IMR-90 (cell line): ENCODE measurements around the gene UGT1A10. TPM values are rescaled to one million over a fixed set of nuclear protein-coding genes. Genes with fewer than 3 reads are reported as not detected.

ENCODE experiments used
- ATAC-seq: fragments of 200-7000 bp; cut with Tn5 transposase; 2 replicates; pipeline ENCODE4 v1.9.1; 2020; ENCODE audit warnings: low read depth, mild to moderate bottlenecking, moderate library complexity
- BruUV-seq: library from RNA; stranded (reverse); fragments of 400-500 nt; replicated peaks from 2 replicates; lab custom pipeline; 2021; lab: Mats Ljungman, UMichigan
- CTCF ChIA-PET: fragments of 300-600 bp; formaldehyde crosslinking; extraction: SDS; loops from one replicate; lab custom pipeline; 2021; ENCODE audit warnings: antibody characterized with exemption; lab: Yijun Ruan, JAX
- POLR2A ChIA-PET: fragments of 300-600 bp; sonication (Branson Sonifier 250); formaldehyde crosslinking; loops from one replicate; lab custom pipeline; 2022; ENCODE audit warnings: antibody characterized with exemption; ENCODE audit not compliant: unreplicated experiment; lab: Charles Lee
- DNase-seq: peaks from one replicate; pipeline ENCODE4 v3.0.0; 2013
- H2AFZ ChIP-seq: replicated peaks from 2 replicates; pipeline ENCODE3; 2013; ENCODE audit warnings: low read length, mild to moderate bottlenecking; ENCODE audit not compliant: poor library complexity
- H2AK5ac ChIP-seq: 2 replicates; pipeline ENCODE4 v1.6.1; 2013; ENCODE audit warnings: low read depth, low read length, inconsistent platforms
- H2AK9ac ChIP-seq: replicated peaks from 2 replicates; pipeline ENCODE3; 2013; ENCODE audit warnings: mild to moderate bottlenecking, low read depth, low read length, moderate library complexity; ENCODE audit not compliant: poor library complexity
- H2BK120ac ChIP-seq: 2 replicates; pipeline ENCODE4 v1.6.1; 2013; ENCODE audit warnings: low read depth, low read length, inconsistent platforms
- H2BK15ac ChIP-seq: 3 replicates; pipeline ENCODE4 v1.6.1; 2013; ENCODE audit warnings: low read depth, low read length, inconsistent platforms
- H2BK20ac ChIP-seq: 2 replicates; pipeline ENCODE4 v1.6.1; 2013; ENCODE audit warnings: low read depth, mild to moderate bottlenecking, inconsistent platforms, low read length, moderate library complexity
- H2BK5ac ChIP-seq: 2 replicates; pipeline ENCODE4 v1.6.1; 2013; ENCODE audit warnings: mild to moderate bottlenecking, low read depth, low read length, inconsistent platforms; ENCODE audit not compliant: poor library complexity, severe bottlenecking
- H3K14ac ChIP-seq: replicated peaks from 2 replicates; pipeline ENCODE4 v1.6.1; 2013; ENCODE audit warnings: low read depth, low read length, inconsistent platforms
- H3K18ac ChIP-seq: 2 replicates; pipeline ENCODE4 v1.6.1; 2013; ENCODE audit warnings: low read depth, low read length, control low read depth
- H3K23ac ChIP-seq: 2 replicates; pipeline ENCODE4 v1.6.1; 2013; ENCODE audit warnings: low read depth, low read length, inconsistent platforms
- H3K27ac ChIP-seq: 2 replicates; pipeline ENCODE4 v1.5.1; 2013; ENCODE audit warnings: mild to moderate bottlenecking, control low read depth, low read length; ENCODE audit not compliant: insufficient read depth
- H3K27me3 ChIP-seq: 2 replicates; pipeline ENCODE4 v1.6.1; 2013; ENCODE audit warnings: low read length; ENCODE audit not compliant: control insufficient read depth, insufficient read depth
- H3K36me3 ChIP-seq: 2 replicates; pipeline ENCODE4 v1.6.1; 2013; ENCODE audit warnings: low read length, mixed read lengths; ENCODE audit not compliant: control insufficient read depth, insufficient read depth
- H3K4ac ChIP-seq: 2 replicates; pipeline ENCODE4 v1.6.1; 2013; ENCODE audit warnings: low read depth, low read length, inconsistent platforms
- H3K4me1 ChIP-seq: 2 replicates; pipeline ENCODE4 v1.6.1; 2013; ENCODE audit warnings: low read length, mixed read lengths; ENCODE audit not compliant: control insufficient read depth, insufficient read depth
- H3K4me2 ChIP-seq: 2 replicates; pipeline ENCODE4 v1.6.1; 2013; ENCODE audit warnings: low read depth, mild to moderate bottlenecking, control low read depth, low read length, moderate library complexity
- H3K4me3 ChIP-seq: 2 replicates; pipeline ENCODE4 v1.5.1; 2013; ENCODE audit warnings: low read depth, mild to moderate bottlenecking, control low read depth, low read length, moderate library complexity; ENCODE audit not compliant: insufficient read depth
- H3K56ac ChIP-seq: 2 replicates; pipeline ENCODE4 v1.6.1; 2013; ENCODE audit warnings: low read length, inconsistent platforms; ENCODE audit not compliant: insufficient read depth; ENCODE audit errors: extremely low read depth
- H3K79me1 ChIP-seq, 2 experiments: 2 replicates each; pipeline ENCODE4 v1.6.1; 2013; ENCODE audit warnings: low read length in 2 of 2, inconsistent platforms in 1 of 2, low read depth in 1 of 2
- H3K9ac ChIP-seq: 2 replicates; pipeline ENCODE4 v1.6.1; 2013; ENCODE audit warnings: low read depth, low read length, control low read depth
- H3K9me1 ChIP-seq: 2 replicates; pipeline ENCODE4 v1.6.1; 2013; ENCODE audit warnings: low read length, inconsistent platforms; ENCODE audit not compliant: insufficient read depth
- H3K9me3 ChIP-seq: 2 replicates; pipeline ENCODE4 v1.6.1; 2013; ENCODE audit warnings: low read length; ENCODE audit not compliant: control insufficient read depth, insufficient read depth
- H4K20me1 ChIP-seq: 2 replicates; pipeline ENCODE4 v1.6.1; 2013; ENCODE audit warnings: low read length, inconsistent platforms; ENCODE audit not compliant: insufficient read depth
- H4K5ac ChIP-seq: 2 replicates; pipeline ENCODE4 v1.6.1; 2013; ENCODE audit warnings: mild to moderate bottlenecking, low read depth, low read length, control low read depth
- H4K8ac ChIP-seq, 2 experiments: 2 replicates each; pipeline ENCODE4 v1.6.1; 2013; ENCODE audit warnings: low read depth in 2 of 2, low read length in 2 of 2, control low read depth in 1 of 2, inconsistent platforms in 1 of 2
- H4K91ac ChIP-seq: 2 replicates; pipeline ENCODE4 v1.6.1; 2013; ENCODE audit warnings: low read depth, low read length, inconsistent platforms; ENCODE audit not compliant: insufficient read depth
- BHLHE40 ChIP-seq: fragments of 150-350 bp; IDR thresholded peaks from 2 replicates; pipeline ENCODE4 v1.6.1; 2016; ENCODE audit warnings: mild to moderate bottlenecking, low read depth, low read length
- CEBPB ChIP-seq: IDR thresholded peaks from 2 replicates; pipeline ENCODE4 v1.6.1; 2012; ENCODE audit warnings: low read depth, low read length, improper control_type of control experiment
- ELK1 ChIP-seq: fragments of 150-350 bp; IDR thresholded peaks from 2 replicates; pipeline ENCODE4 v1.6.1; 2016; ENCODE audit warnings: low read depth, mild to moderate bottlenecking, low read length, moderate library complexity, borderline replicate concordance
- FOS ChIP-seq: fragments of 150-350 bp; IDR thresholded peaks from 2 replicates; pipeline ENCODE4 v1.6.1; 2016; ENCODE audit warnings: low read depth, low read length
- MXI1 ChIP-seq: IDR thresholded peaks from 2 replicates; pipeline ENCODE4 v1.6.1; 2012; ENCODE audit warnings: low read depth, mild to moderate bottlenecking, low read length, moderate library complexity, borderline replicate concordance
- NFE2L2 ChIP-seq: fragments of 150-350 bp; IDR thresholded peaks from 2 replicates; pipeline ENCODE4 v1.6.1; 2016; ENCODE audit warnings: low read depth, mild to moderate bottlenecking, low read length
- POLR2A ChIP-seq: IDR thresholded peaks from 2 replicates; pipeline ENCODE4 v1.6.1; 2012; ENCODE audit warnings: mild to moderate bottlenecking, low read depth, low read length
- RCOR1 ChIP-seq: IDR thresholded peaks from 2 replicates; pipeline ENCODE4 v1.6.1; 2012; ENCODE audit warnings: mild to moderate bottlenecking, low read length, improper control_type of control experiment; ENCODE audit not compliant: insufficient replicate concordance
- RFX5 ChIP-seq: IDR thresholded peaks from 2 replicates; pipeline ENCODE4 v1.8.0; 2012; ENCODE audit warnings: low read depth, mild to moderate bottlenecking, low read length, moderate library complexity
- SMC3 ChIP-seq: fragments of 150-350 bp; IDR thresholded peaks from 2 replicates; pipeline ENCODE4 v1.6.1; 2016; ENCODE audit warnings: low read depth, mild to moderate bottlenecking, antibody characterized with exemption, low read length, moderate library complexity
- USF2 ChIP-seq: fragments of 150-350 bp; IDR thresholded peaks from 2 replicates; pipeline ENCODE4 v1.6.1; 2017; ENCODE audit warnings: mild to moderate bottlenecking, antibody characterized with exemption, low read length, low read depth
- whole genome bisulfite sequencing, 2 experiments: methylation state at CpG; one replicate each; pipeline versions ENCODE4 v1.1.5 to v1.1.7; 2013; ENCODE audit warnings: missing lambda C conversion rate in 2 of 2; ENCODE audit not compliant: insufficient read length in 1 of 2; ENCODE audit errors: extremely low coverage in 2 of 2; 5-methylcytosine and 5-hydroxymethylcytosine counted together
- dilution Hi-C: fragments of 300-500 bp; cut with HindIII; formaldehyde crosslinking; loops from one replicate; pipeline ENCODE4 v1.14.3; 2018; ENCODE audit warnings: low sequenced_read_pairs; ENCODE audit not compliant: unreplicated experiment
- in situ Hi-C: fragments of 300-500 bp; cut with MboI; formaldehyde crosslinking; loops from 3 replicates; pipeline ENCODE4 v1.14.3; 2019; ENCODE audit warnings: low sequenced_read_pairs, inconsistent platforms, mixed read lengths
- intact Hi-C: fragments of 100-400 bp; cut with micrococcal nuclease; formaldehyde crosslinking; loops from 2 replicates; pipeline ENCODE4 v1.10.0; 2022
- polyA plus RNA-seq, 3 experiments: library from polyadenylated mRNA; depleted of rRNA; stranded (reverse); fragments of >200 nt; gene quantifications; 2 replicates each; pipeline ENCODE4 v1.2.3, GENCODE V29; 2012; ENCODE audit warnings: low replicate concordance in 1 of 3
- total RNA-seq: library from RNA; depleted of rRNA; stranded (reverse); fragments of >200 nt; gene quantifications from 2 replicates; pipeline ENCODE4 v1.2.3, GENCODE V29; 2012

The UGT1A10 gene
- total and polyA plus RNA-seq, 2 of the 4 experiments (the other 2 are of a cell fraction), result not detected

GRCh38 chr2:233810385-233810784 is 174.1 kb downstream of the UGT1A10 start:
- no peak overlapping the region for H2AFZ ChIP-seq
- no peak overlapping the region for H2AK9ac ChIP-seq
- H3K9ac ChIP-seq, result no peak overlapping the region
- ChIA-PET POLR2A (no interaction called here), CTCF (no interaction called here)
- H3K27me3 ChIP-seq, result peaks cover 27% of the 10 kb centered on the region
- no peak overlapping the region for H2BK5ac ChIP-seq
- no peaks in the 10 kb centered on the region for H3K9me1 ChIP-seq
- H3K4me3 ChIP-seq, result no peak overlapping the region
- no peak overlapping the region for H2BK15ac ChIP-seq
- no peak overlapping the region for H3K4me2 ChIP-seq
- no peaks in the 10 kb centered on the region for H3K9me3 ChIP-seq
- no peak overlapping the region for H2AK5ac ChIP-seq
- H3K4ac ChIP-seq, result no peak overlapping the region
- H3K27ac ChIP-seq, result no peak overlapping the region
- no peaks in the 10 kb centered on the region for H3K36me3 ChIP-seq
- in situ Hi-C loops (no loop called here), dilution Hi-C loops (no loop called here), intact Hi-C loops (no loop called here)
- TF ChIP-seq RFX5, result no peak
- TF ChIP-seq USF2, result no peak
- TF ChIP-seq POLR2A, result no peak
- TF ChIP-seq NFE2L2, result no peak
- TF ChIP-seq ELK1, result no peak
- TF ChIP-seq BHLHE40, result no peak
- no peak for TF ChIP-seq RCOR1
- TF ChIP-seq MXI1, result no peak
- no peak for TF ChIP-seq SMC3
- TF ChIP-seq CEBPB, result no peak
- TF ChIP-seq FOS, result no peak
- H4K8ac ChIP-seq, result no peak overlapping the region
- H3K4me1 ChIP-seq, result no peaks in the 10 kb centered on the region
- no peak overlapping the region for H3K23ac ChIP-seq
- H4K91ac ChIP-seq, result no peak overlapping the region
- no TSS peak for BruUV-seq
- WGBS, 2 experiments, result no CpG with 5 or more reads among the region's 6 CpGs
- no peak overlapping the region for H2BK120ac ChIP-seq
- H4K5ac ChIP-seq, result no peak overlapping the region
- no peaks in the 10 kb centered on the region for H3K79me1 ChIP-seq
- no peak overlapping the region for H3K56ac ChIP-seq
- no peaks in the 10 kb centered on the region for H4K20me1 ChIP-seq
- H3K18ac ChIP-seq, result no peak overlapping the region
- no peak for ATAC-seq
- no peak for DNase-seq
- H3K14ac ChIP-seq, result no peak overlapping the region; the same call in 1 of the 2 replicates
- H2BK20ac ChIP-seq, result no peak overlapping the region
